B cell (primary cell): ENCODE measurements around the gene LMNB1. TPM values are rescaled to one million over a fixed set of nuclear protein-coding genes. Genes with fewer than 3 reads are reported as not detected.

Experiments
- ATAC-seq: fragments of 200-7000 bp; cut with Tn5 transposase; one replicate; pipeline ENCODE4 v1.10.0; 2021; ENCODE audit warnings: low read depth, mild to moderate bottlenecking, moderate number of reproducible peaks, moderate library complexity
- CTCF ChIA-PET: fragments of 350-600 bp; sonication (Branson Sonifier 250); formaldehyde crosslinking; loops from one replicate; lab custom pipeline; 2021; ENCODE audit warnings: antibody characterized with exemption, inconsistent platforms; lab: Charles Lee
- POLR2A ChIA-PET: fragments of 350-600 bp; sonication (Branson Sonifier 250); formaldehyde crosslinking; loops from one replicate; lab custom pipeline; 2021; ENCODE audit warnings: antibody characterized with exemption; lab: Charles Lee
- DNase-seq: peaks from one replicate; pipeline ENCODE4 v3.0.0; 2013
- H2AFZ ChIP-seq: 2 replicates; pipeline ENCODE4 v1.6.1; 2012; ENCODE audit warnings: mild to moderate bottlenecking, low read depth, low read length; ENCODE audit not compliant: insufficient read depth, poor library complexity, severe bottlenecking
- H3K27ac ChIP-seq, 2 donors: 1 replicate in 1 of 2; 2 replicates in 1 of 2; pipeline ENCODE4 v1.5.1; 2012 to 2013; ENCODE audit warnings: low read length in 2 of 2, mild to moderate bottlenecking in 2 of 2, moderate library complexity in 1 of 2
- H3K27me3 ChIP-seq, 4 experiments: fragments of 200-600 bp in 1 of 4; sonication (generic) in 1 of 4; replicated peaks in 1 of 4; 1 replicate in 2 of 4; 2 replicates in 2 of 4; pipeline versions ENCODE4 v1.6.1 to v1.7.0; 2013 to 2016; ENCODE audit warnings: low read length in 3 of 4, mild to moderate bottlenecking in 2 of 4, mixed read lengths in 1 of 4, moderate library complexity in 1 of 4; ENCODE audit not compliant: insufficient read depth in 4 of 4, control insufficient read depth in 3 of 4; ENCODE audit errors: control extremely low read depth in 1 of 4
- H3K36me3 ChIP-seq, 2 experiments: replicated peaks in 1 of 2; 1 replicate in 1 of 2; 2 replicates in 1 of 2; pipeline versions ENCODE4 v1.6.1 to v1.7.1; 2013; ENCODE audit warnings: low read length in 1 of 2; ENCODE audit not compliant: insufficient read depth in 2 of 2, control insufficient read depth in 1 of 2; ENCODE audit errors: control extremely low read depth in 1 of 2, extremely low read depth in 1 of 2
- H3K4me1 ChIP-seq, 2 donors: fragments of 200-600 bp in 1 of 2; sonication (generic) in 1 of 2; 1 replicate in 1 of 2; 2 replicates in 1 of 2; pipeline versions ENCODE4 v1.5.1 to v1.6.1; 2013 to 2017; ENCODE audit warnings: low read length in 2 of 2; ENCODE audit not compliant: control insufficient read depth in 2 of 2, insufficient read depth in 2 of 2
- H3K4me2 ChIP-seq: replicated peaks from 2 replicates; pipeline ENCODE3; 2012; ENCODE audit warnings: mild to moderate bottlenecking, low read depth, low read length; ENCODE audit not compliant: poor library complexity, severe bottlenecking
- H3K4me3 ChIP-seq, 5 experiments: fragments of 200-600 bp in 1 of 5; sonication (generic) in 1 of 5; 1 replicate in 3 of 5; 2 replicates in 2 of 5; pipeline versions ENCODE4 v1.5.1 to v1.7.0; 2011 to 2016; ENCODE audit warnings: low read length in 4 of 5, mild to moderate bottlenecking in 4 of 5, low read depth in 2 of 5, control low read depth in 1 of 5, moderate library complexity in 1 of 5; ENCODE audit not compliant: insufficient read depth in 1 of 5; ENCODE audit errors: control extremely low read depth in 1 of 5, extremely low read depth in 1 of 5
- H3K79me2 ChIP-seq: fragments of 200-600 bp; sonication (generic); one replicate; pipeline ENCODE4 v1.6.0; 2016; ENCODE audit warnings: low read length; ENCODE audit not compliant: control insufficient read depth, insufficient read depth
- H3K9ac ChIP-seq: fragments of 200-600 bp; sonication (generic); 2 replicates; pipeline ENCODE4 v1.6.1; 2017; ENCODE audit warnings: mild to moderate bottlenecking, low read length, moderate library complexity
- H3K9me3 ChIP-seq, 3 donors: one replicate each; pipeline versions ENCODE4 v1.6.1 to v1.7.1; 2013; ENCODE audit warnings: low read length in 2 of 3; ENCODE audit not compliant: control insufficient read depth in 2 of 3, insufficient read depth in 1 of 3; ENCODE audit errors: control extremely low read depth in 1 of 3
- H4K20me1 ChIP-seq: 2 replicates; pipeline ENCODE4 v1.6.0; 2012; ENCODE audit warnings: mild to moderate bottlenecking, low read length; ENCODE audit not compliant: insufficient read depth, control insufficient read depth, poor library complexity, severe bottlenecking
- H3K27ac Mint-ChIP-seq: one replicate; pipeline ENCODE4 v1.8.0; 2021; ENCODE audit warnings: mixed read lengths
- H3K27me3 Mint-ChIP-seq: one replicate; pipeline ENCODE4 v1.8.0; 2021; ENCODE audit warnings: mixed read lengths
- H3K4me1 Mint-ChIP-seq: one replicate; pipeline ENCODE4 v1.8.0; 2021; ENCODE audit warnings: mixed read lengths
- H3K4me3 Mint-ChIP-seq: one replicate; pipeline ENCODE4 v1.8.0; 2021; ENCODE audit warnings: mixed read lengths
- H3K9me3 Mint-ChIP-seq: one replicate; pipeline ENCODE4 v1.8.0; 2022; ENCODE audit warnings: mixed read lengths; ENCODE audit not compliant: insufficient read depth
- CTCF ChIP-seq: fragments of 200-600 bp; IDR thresholded peaks from one replicate; pipeline ENCODE4 v1.8.0; 2022; ENCODE audit warnings: antibody characterized with exemption, mild to moderate bottlenecking
- EZH2 ChIP-seq: IDR thresholded peaks from 2 replicates; pipeline ENCODE4 v1.6.1; 2012; ENCODE audit warnings: borderline replicate concordance, low read depth, mild to moderate bottlenecking, moderate library complexity, low read length; ENCODE audit not compliant: insufficient read depth, poor library complexity, severe bottlenecking
- WGBS: methylation state at CpG from one replicate; pipeline ENCODE4 v1.1.5; 2013; ENCODE audit warnings: missing lambda C conversion rate; ENCODE audit not compliant: insufficient coverage; 5-methylcytosine and 5-hydroxymethylcytosine counted together
- intact Hi-C: fragments of 100-400 bp; cut with micrococcal nuclease; formaldehyde crosslinking; loops from one replicate; pipeline ENCODE4 v1.10.0; 2022
- polyA plus RNA-seq: library from polyadenylated mRNA; depleted of rRNA; stranded (reverse); fragments of >200 nt; gene quantifications from 2 replicates; pipeline ENCODE4 v1.2.3, GENCODE V29; 2012
- total RNA-seq, 2 donors: library from RNA; stranded (reverse); fragments of 120-200 nt in 1 of 2; gene quantifications; 1 replicate in 1 of 2; 2 replicates in 1 of 2; pipeline versions ENCODE4 v1.2.3 to v1.2.4, GENCODE V29; 2013 to 2022

The LMNB1 gene
- total and polyA plus RNA-seq, 2 donors (not counting 1 experiment from before 2014, with no cell fraction given) = 10.5 to 25.1 TPM

GRCh38 chr5:126736141-126736540 lies 40.8 kb upstream of the LMNB1 start:
- Histone ChIP-seq H3K27ac (no peak overlapping the region), H2AFZ (no peak overlapping the region), H3K4me2 (no peak overlapping the region), H3K27me3 (no peaks in the 10 kb centered on the region), H3K79me2 (no peaks in the 10 kb centered on the region), H3K9ac (no peak overlapping the region), H3K36me3 (no peaks in the 10 kb centered on the region), H3K4me1 (no peaks in the 10 kb centered on the region), H3K4me3 (no peak overlapping the region), H3K9me3 (no peaks in the 10 kb centered on the region), H4K20me1 (no peaks in the 10 kb centered on the region)
- H3K4me3 Mint-ChIP-seq = no peak overlapping the region
- WGBS = 80% methylated on average over 2 of the region's 3 CpGs
- DNase-seq (no peak), ATAC-seq (no peak)
- intact Hi-C loops = no loop called here
- ChIA-PET CTCF (interaction anchor here (1.0 kb wide), 1 partner anchor 66 kb away, joined by 3 read pairs; no protein-coding TSS in a partner anchor), POLR2A (interaction anchor here (0.7 kb wide), 1 partner anchor 101 kb away, joined by 7 read pairs; no protein-coding TSS in a partner anchor)
- H3K4me1 Mint-ChIP-seq = peaks cover under 1% of the 10 kb centered on the region
- no peak for TF ChIP-seq CTCF
- TF ChIP-seq EZH2 = no peak
- H3K27me3 Mint-ChIP-seq = no peaks in the 10 kb centered on the region
- H3K9me3 Mint-ChIP-seq = no peaks in the 10 kb centered on the region
- H3K27ac Mint-ChIP-seq = no peak overlapping the region

DNA sequence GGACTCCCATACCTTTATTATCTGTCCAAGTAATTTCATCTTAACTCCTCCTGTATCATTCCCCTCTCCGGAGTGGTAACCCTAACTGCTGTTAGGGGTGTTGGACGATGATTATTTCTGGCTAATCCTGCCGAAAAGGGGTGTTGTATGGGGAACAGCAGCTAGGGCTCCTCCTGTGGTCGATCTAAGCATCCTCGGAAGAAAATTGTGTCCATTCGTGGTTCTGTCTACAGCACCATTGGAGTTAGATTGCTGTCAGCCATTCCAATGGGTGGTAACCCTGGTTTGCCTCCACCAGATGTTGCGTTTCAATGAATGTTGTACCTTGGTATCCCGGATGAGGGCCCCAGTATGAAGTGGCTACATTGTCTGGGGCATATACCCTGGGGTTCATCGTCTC lies 35.6 kb upstream of the LMNB1 start:
- CTCF ChIA-PET = no interaction called here
- no peaks in the 10 kb centered on the region for H3K9me3 Mint-ChIP-seq
- 99% methylated on average over 8 of the region's 9 CpGs for WGBS
- no peak overlapping the region for H3K9ac ChIP-seq
- H3K27me3 Mint-ChIP-seq = no peaks in the 10 kb centered on the region
- H4K20me1 ChIP-seq = no peaks in the 10 kb centered on the region
- no peak for ATAC-seq
- no peak overlapping the region for H3K4me2 ChIP-seq
- no peaks in the 10 kb centered on the region for H3K27me3 ChIP-seq
- no peak overlapping the region for H3K27ac Mint-ChIP-seq
- no peaks in the 10 kb centered on the region for H3K36me3 ChIP-seq
- no peak overlapping the region for H3K4me3 ChIP-seq
- H3K4me1 ChIP-seq = no peaks in the 10 kb centered on the region
- no peak for TF ChIP-seq CTCF
- no peaks in the 10 kb centered on the region for H3K9me3 ChIP-seq
- intact Hi-C loops = loop anchor here (10.0 kb wide), 1 partner anchor 47 kb away; no protein-coding TSS in a partner anchor
- no peak overlapping the region for H3K4me3 Mint-ChIP-seq
- no peaks in the 10 kb centered on the region for H3K79me2 ChIP-seq
- POLR2A ChIA-PET = no interaction called here
- H3K4me1 Mint-ChIP-seq = no peaks in the 10 kb centered on the region
- H3K27ac ChIP-seq = no peak overlapping the region
- no peak overlapping the region for H2AFZ ChIP-seq
- no peak for DNase-seq
